Measurements from ENCODE around the gene GALNT7.

GRCh38 chr4:173360587-173361221 lies 192.1 kb downstream of the GALNT7 start:
- TF ChIP-seq CTCF (IDR thresholded peaks at IDR 0.05) (no peak), POLR2A (IDR thresholded peaks at IDR 0.05) (no peak), EP300 (IDR thresholded peaks at IDR 0.05) (no peak)
